IPS-11a (cell line): Measurements from ENCODE around the gene GBF1.

Experiments
- H3K4me3 ChIP-seq: one replicate; pipeline ENCODE4 v1.5.1; 2013; ENCODE audit warnings: low read depth, low read length, control low read depth

Gene GBF1

DNA sequence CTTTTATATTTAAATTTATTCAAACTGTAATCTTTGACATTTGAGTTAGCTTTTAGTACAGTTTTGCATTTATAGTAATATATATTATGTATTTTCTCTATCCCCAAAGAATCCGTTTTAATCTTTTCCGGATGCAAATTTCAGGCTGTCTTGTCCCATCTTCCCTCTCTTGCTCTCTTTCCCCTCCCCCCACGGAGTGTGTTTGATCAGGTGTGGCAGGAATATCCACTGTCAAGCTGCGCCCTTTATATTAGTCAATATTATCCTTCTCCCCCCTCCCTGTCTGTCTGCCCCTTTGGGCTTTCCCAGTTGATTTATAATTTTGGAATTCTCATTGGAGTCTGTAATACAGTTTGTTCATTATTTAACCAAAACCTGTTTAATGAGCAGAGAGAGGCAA is 19.0 kb downstream of the GBF1 start:
- no peak overlapping the region for H3K4me3 ChIP-seq

DNA sequence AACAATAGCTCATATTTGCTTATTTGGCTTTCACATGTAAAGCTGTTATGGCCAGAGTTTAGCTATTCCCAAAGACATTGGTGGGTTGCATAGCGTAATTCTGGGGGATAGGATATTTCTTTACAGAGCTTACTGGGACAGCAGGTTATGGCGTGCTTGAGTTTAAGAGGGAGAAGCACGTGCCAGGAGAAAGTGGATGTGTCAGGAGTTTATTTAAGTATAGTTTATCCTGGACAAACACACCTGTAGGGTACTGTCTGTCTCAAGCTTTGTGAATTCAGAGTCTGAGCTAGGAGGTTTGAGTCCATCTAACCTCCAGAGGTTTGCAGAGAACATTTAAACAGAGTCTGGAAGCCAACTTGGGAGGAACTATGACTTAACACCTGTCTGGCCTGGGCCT is 21.3 kb downstream of the GBF1 start:
- H3K4me3 ChIP-seq, result no peak overlapping the region

GRCh38 chr10:102267748-102268147 is 22.4 kb downstream of the GBF1 start:
- no peak overlapping the region for H3K4me3 ChIP-seq

DNA sequence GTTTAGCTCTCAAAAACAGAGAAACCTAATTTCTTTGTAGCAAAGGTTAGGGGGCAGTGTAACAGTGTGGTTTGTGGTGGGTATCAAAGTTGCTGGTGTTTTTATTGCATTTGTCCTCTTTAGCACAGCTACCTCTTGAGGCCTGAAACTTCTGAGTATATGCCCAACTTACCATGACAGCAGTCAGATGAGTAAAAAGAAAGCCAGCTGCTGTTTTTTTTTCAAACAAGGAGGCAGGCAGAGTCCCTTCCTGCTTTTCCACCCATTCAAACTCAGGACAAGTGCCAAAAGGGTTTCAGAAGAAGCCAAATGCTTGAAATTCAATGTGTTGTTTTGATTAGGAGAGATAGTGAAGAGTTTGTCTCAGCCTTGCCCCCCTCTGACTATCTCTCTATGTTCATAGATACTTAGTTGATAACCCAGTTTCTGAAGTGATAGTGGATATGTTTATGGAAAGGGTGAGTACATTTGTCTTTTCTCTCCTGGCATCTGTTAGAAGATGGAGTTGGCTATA is 23.1 kb downstream of the GBF1 start:
- no peak overlapping the region for H3K4me3 ChIP-seq

- no peak overlapping the region for H3K4me3 ChIP-seq
Measured at GRCh38 chr10:102269017-102269416, 23.7 kb downstream of the GBF1 start.

GRCh38 chr10:102274062-102274461 is 28.7 kb downstream of the GBF1 start:
- no peak overlapping the region for H3K4me3 ChIP-seq

- no peak overlapping the region for H3K4me3 ChIP-seq
Measured at GRCh38 chr10:102275343-102275742, 30.0 kb downstream of the GBF1 start.

DNA sequence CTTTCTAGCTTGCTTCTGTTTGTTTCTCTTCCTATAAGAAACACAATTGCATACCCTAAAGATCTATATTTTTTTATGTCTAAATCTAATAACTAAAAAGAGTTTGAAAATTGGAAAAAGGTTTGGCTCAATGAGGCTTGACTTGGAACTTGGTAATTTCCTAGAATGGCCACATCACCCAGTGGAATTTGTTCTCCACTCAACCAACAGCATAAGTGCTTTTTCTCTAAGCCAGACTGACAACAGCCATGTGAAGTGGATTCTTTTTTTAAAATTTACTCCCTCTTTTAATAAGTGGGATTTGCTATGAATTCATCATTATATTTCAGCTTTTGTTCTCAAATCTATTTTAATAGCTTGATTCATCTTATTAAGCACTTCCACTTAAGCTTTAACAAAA is 33.8 kb downstream of the GBF1 start:
- no peak overlapping the region for H3K4me3 ChIP-seq

DNA sequence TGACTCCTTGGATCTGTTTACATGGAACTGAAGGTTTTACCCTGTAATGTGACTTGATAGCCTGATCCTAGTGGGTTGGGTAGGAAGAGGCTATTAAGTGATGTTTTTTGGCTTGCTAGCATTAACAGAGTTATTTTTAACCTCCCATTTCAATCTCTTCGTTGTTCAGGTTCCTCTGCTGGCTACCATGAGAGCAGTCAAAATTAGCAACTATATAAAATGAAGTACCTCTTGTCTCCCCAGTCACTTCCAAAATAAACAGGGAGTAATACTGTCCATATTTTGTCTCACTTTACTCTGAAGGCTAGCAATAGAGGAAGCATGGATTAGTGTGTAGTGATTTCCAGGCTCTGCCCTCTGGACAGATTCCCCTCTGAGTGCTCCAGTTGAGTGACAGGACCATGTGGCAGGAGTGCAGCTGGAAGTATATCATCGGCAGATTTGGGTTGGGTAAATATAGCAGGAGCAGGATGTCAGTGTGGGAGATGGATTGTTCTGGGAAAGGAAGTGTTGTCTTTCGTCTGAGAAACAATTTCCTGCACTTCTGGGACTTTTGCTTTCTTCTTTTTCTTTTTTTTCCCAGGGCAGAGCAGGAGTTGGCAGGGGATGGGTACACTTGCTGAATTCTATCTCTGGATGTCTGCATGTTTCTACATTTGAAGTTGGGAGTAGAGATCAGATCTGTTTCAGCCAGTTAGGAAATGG is 35.2 kb downstream of the GBF1 start:
- H3K4me3 ChIP-seq, result no peak overlapping the region

DNA sequence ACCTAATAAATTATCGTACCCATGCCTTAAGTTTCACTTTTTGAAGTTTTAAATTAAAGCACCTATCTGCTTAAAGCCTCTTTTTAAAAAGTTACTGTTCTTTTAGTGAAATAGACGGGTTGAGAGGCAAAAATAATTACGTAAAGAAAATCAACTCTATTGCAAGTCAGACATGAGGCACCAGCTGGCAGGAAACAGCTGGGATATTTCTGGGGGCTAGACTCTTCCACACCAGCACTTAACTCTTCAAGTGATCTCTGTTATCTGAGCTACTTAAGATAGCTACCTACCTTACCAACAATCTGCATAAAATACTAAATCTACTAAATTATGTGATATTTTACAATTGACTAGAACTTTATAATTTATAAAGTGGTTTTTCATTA is 35.8 kb downstream of the GBF1 start:
- no peak overlapping the region for H3K4me3 ChIP-seq

DNA sequence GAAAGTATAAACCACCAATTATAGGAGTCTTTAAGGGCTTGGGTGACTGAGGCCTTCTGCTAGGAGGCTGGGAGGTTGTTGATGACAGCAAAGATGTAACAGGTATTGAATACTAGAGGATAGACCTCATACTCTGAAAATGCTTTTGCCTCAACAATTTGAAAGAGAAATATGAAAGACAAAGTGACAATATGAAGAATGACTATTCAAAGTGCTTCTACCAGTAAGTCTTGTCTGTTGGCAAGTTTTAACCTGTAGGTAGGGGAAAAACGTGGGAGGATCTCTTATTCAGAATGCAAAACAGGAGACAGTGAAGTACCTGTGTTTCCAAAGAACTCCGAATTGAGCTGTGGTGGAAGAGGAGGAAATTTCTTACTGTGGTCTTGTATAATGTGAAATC is 38.2 kb downstream of the GBF1 start:
- no peak overlapping the region for H3K4me3 ChIP-seq

DNA sequence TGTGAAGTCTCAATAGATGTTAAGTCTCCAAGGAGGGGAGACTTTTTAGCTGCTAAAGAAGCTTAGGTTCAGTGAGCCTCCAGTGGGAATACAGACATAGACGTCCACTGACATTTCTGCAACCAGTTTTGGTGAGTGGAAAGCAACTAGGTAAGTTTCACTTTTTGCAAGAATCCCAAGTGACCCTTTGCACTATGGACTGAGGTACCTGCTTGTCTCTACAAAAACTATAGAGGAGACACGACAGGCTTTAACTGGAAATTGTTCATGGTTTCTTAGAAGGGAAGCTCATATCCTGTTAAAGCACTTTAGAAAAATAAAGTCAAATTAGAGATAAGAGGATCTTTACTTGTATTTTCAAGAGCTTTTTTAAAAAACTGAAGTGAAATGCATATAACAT is 38.6 kb downstream of the GBF1 start:
- no peak overlapping the region for H3K4me3 ChIP-seq

DNA sequence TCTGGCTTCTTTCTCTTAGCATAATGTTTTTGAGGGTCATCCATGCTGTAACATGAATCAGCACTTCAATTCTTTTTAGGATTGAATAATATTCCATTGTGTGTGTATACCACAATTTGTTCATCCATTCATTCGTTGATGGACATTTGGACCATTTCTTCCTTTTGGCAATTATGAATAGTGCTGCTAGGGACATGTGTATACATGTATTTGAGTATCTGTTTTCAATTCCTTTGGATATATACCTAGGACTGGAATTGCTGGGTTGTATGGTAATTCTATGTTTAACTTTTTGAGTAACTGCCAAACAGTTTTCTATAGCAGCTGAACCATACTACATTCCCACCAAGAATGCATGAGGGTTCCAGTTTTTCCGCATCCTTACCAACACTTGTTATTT is 39.2 kb downstream of the GBF1 start:
- H3K4me3 ChIP-seq, result no peak overlapping the region

DNA sequence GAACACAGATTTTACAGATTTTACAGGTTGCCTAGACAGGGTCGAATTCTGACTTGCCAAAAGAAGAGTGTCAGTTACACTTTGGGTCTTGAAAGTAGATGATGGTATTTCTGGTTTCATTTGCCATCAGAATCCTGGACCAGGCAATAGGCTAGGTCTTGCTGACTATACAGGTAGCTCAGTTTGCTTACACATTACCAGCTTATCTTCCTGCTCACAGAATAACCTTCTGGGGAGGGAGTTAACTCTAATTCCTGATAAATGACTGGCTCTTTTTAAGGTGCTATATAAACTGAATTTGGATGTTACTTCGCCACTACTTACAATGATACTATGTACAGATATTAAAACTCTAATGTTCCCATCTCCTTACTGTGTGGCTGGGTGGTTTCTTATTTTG is 39.8 kb downstream of the GBF1 start:
- H3K4me3 ChIP-seq, result no peak overlapping the region

DNA sequence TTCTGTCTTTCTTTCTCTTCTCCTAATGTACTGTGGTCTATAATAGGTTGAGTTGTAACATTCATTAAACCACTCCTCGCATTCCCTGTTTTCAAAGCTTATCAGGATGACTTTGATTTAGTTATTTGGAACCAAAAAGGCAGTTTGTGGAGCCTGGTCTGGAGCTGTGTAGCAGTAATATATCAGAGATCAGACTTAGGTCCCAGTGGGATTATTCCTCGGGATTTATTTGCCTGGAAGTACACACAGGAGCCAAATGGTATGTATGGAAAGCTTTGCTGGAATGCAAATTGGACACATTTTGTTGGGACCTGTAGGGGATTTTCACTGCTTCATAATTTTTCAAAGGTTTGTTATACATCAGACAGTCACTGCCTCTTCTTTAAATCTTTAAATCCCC is 40.9 kb downstream of the GBF1 start:
- no peak overlapping the region for H3K4me3 ChIP-seq

- H3K4me3 ChIP-seq, result no peak overlapping the region
Measured at GRCh38 chr10:102287538-102287937, 42.2 kb downstream of the GBF1 start.

DNA sequence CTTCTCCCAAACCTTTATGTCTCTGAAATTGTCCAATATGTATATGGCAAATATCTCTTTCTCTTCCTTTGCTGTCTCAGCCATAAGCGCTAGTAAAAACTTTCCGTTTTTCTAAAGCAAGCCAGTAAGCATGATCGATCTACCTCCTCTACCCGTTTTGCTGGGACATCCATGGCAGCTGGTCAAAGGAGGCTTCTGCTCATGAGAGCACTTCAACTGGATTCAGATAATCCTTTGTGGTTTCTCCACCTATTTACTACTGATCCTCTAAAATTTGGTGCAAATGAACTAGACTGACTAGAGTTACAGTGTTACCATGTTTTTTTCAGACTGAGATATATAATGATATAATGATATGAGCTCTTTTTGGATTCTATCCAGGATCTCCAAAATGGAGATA is 42.7 kb downstream of the GBF1 start:
- H3K4me3 ChIP-seq, result no peak overlapping the region

DNA sequence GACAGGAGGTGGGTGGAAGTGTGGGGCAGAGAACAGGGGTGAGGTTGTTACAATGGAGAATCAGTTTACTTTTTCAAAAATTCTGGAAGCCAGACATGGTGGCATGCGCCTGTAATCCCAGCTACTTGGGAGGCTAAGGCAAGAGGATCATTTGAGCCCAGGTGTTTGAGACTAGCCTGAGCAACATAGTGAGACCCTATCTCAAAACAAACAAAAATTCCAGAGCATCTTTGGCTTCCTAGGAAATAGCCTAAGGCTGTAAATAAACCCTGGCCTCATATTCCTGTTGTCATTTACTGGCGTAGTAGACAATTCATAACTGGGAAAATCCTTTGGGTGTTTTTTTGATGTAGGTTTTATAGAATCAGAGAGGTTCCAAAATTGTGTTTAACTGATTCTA is 44.0 kb downstream of the GBF1 start:
- no peak overlapping the region for H3K4me3 ChIP-seq

DNA sequence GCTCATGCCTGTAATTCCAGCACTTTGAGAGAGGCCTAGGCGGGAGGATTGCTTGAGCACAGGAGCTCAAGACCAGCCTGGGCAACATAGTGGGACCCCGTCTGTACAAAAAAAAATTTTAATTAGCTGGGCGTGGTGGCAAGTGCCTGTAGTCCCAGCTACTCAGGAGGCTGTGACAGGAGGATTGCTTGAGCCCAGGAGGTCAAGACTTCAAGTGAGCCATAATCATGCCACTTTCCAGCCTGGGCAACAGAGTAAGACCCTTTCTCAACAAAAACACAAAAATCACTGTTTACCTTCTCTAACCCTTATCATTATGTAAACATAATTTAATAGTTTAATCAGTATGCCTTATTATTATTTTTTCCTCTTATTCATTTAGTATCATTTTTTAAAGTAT is 44.5 kb downstream of the GBF1 start:
- no peak overlapping the region for H3K4me3 ChIP-seq

DNA sequence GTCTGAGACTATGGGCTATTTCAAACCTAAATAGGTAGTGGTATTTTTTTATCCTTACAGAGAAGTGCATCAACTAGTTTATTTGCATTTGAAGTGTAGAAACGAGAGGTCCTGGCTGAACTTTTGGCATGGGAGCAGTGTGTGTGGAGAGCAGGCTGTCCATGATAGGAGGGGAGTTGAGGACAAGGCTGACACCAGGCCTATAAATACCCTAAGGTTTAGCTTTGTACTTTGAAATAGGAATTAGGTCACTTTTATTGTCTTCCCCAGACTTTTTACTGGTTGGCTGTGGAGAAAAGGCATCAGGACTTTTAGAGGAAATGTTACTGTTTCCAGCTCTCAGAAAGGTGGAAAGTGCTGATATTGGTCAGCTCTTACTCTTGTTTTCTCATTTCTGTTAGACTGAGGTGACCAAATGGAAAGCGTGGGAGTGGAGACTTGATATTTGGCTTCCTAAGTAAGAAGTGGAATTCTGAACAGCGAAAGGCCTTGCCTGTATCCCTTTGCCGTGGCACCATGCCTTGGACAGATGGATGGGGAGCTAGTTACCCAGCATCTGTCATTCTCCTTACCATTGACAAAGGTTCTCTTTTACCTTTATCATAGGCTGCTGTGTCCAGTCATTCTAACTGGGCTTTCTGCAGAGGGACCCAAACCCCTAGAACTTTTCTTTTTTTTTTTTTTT is 46.0 kb downstream of the GBF1 start:
- no peak overlapping the region for H3K4me3 ChIP-seq

- no peak overlapping the region for H3K4me3 ChIP-seq
Measured at GRCh38 chr10:102297101-102297500, 51.8 kb downstream of the GBF1 start.

DNA sequence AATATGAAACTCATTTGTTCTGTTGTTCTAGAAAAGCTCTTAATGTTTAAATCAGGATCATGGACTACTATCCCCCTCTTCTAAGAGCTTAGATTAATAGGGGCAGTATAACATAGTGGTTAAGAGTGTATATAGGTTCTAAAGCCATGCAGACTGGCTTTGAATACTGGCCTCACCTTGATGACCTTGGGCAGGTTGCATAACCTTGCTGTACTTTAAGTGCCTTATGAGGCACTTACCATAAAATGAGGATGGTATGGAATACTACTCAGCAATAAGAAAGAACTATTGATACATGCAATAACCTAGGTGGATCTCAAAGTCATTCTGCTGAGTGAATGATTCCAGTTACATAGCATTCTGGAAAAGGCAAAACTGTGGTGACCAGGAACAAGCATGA is 53.6 kb downstream of the GBF1 start:
- no peak overlapping the region for H3K4me3 ChIP-seq

DNA sequence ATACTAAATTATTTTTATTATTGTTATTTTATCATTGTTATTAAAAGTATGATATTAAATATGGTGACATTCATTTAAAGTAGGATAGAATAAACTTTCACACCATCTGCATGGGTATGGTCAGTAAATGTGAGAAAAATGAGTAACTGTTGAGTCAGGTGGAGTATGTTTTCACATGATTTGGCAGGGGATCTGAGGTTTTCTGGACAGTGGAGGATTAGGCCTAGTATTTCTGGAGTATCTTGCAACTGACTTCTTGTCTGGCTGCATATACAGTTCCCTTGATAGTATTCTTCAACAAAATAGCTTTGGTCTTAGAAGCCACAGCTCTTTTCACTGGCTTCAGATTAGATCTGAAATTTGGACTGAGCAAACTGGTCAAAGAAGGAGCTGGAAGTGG is 54.5 kb downstream of the GBF1 start:
- H3K4me3 ChIP-seq, result no peak overlapping the region
